Measurements from ENCODE around the gene ANKRD40.

DNA sequence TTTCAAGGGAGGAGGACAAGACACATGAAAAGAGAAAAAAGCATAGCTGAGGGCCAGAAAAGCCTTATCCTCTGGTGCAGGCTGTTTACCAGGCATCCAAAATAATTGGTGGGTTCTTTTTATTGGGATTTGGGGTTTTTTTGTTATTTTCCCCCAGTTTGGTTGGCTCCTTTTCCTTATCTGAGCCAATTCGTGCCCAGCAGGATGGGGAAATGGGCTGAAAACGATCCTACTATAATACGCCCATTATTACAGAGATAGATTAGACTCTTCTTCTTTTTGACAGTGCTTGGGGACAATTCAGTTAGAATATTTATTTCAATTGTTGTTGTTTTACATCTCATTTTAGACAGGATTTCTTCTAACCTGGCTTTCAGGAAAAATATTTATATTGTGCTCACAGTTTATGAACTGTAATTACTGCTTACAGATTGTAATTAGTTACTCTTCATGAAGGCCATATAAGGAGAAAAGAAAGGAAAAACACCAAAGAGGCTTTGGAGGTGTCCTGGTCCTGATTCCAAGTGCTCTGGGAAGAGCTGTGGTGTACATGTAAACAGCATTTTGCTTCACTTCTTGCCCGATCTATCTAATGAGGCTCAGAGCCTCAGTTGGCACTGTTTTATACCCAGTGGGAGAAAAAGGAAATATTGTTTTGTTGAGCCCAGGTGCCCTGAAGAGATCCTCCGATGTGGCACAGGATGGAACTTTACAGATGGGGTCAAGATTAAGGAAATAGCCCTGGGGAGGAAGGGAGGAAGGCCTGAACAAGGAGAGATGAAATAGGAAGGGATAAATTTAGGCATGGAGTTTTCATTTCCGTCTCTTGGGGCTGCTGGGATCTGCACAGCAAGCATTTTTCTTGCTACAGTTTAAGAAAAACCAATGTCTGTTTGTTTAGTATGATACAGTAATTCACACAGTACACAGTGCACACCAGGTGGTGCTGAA is 611 bp upstream of the ANKRD40 start:
- no peak for TF ChIP-seq POLR2A (IDR thresholded peaks at IDR 0.05; ENCODE audit: low read depth, low read length)
- TF ChIP-seq CTCF (IDR thresholded peaks at IDR 0.05 in 2 of 3, conservative IDR thresholded peaks at IDR 0.05 in 1 of 3; ENCODE audit: control insufficient read depth in 2 of 3, extremely low read depth in 1 of 3, insufficient read depth in 1 of 3, low read depth in 3 of 3, low read length in 3 of 3) = peak in 1 of 3 experiments; percentile 8; a peak in 1 of 6 replicates
- no peak for TF ChIP-seq SMARCA5 (IDR thresholded peaks at IDR 0.05)
- no peak for TF ChIP-seq MEF2B (IDR thresholded peaks at IDR 0.05; ENCODE audit: partially characterized antibody, poor library complexity, severe bottlenecking)
- TF ChIP-seq CEBPB (IDR thresholded peaks at IDR 0.05; ENCODE audit: borderline replicate concordance in 1 of 2, low read depth in 2 of 2, low read length in 2 of 2) = no peak
- TF ChIP-seq, protein P1, sequence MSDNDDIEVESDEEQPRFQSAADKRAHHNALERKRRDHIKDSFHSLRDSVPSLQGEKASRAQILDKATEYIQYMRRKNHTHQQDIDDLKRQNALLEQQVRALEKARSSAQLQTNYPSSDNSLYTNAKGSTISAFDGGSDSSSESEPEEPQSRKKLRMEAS (IDR thresholded peaks at IDR 0.05; ENCODE audit: low read depth, low read length) = no peak
- no peak for TF ChIP-seq SMC3 (IDR thresholded peaks at IDR 0.05; ENCODE audit: borderline replicate concordance, low read length)
- TF ChIP-seq POLR2AphosphoS5 (IDR thresholded peaks at IDR 0.05; ENCODE audit: low read length) = peak; percentile 40; the same call in 1 of the 2 replicates
- TF ChIP-seq, protein P2, sequence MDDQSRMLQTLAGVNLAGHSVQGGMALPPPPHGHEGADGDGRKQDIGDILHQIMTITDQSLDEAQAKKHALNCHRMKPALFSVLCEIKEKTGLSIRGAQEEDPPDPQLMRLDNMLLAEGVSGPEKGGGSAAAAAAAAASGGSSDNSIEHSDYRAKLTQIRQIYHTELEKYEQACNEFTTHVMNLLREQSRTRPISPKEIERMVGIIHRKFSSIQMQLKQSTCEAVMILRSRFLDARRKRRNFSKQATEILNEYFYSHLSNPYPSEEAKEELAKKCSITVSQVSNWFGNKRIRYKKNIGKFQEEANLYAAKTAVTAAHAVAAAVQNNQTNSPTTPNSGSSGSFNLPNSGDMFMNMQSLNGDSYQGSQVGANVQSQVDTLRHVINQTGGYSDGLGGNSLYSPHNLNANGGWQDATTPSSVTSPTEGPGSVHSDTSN (IDR thresholded peaks at IDR 0.05; ENCODE audit: insufficient replicate concordance, low read depth, low read length) = no peak
- no peak for TF ChIP-seq RCOR1 (conservative IDR thresholded peaks at IDR 0.05; ENCODE audit: low read depth, low read length)
- TF ChIP-seq CBX5 (IDR thresholded peaks at IDR 0.05; ENCODE audit: low read depth) = no peak
- TF ChIP-seq, protein P3, sequence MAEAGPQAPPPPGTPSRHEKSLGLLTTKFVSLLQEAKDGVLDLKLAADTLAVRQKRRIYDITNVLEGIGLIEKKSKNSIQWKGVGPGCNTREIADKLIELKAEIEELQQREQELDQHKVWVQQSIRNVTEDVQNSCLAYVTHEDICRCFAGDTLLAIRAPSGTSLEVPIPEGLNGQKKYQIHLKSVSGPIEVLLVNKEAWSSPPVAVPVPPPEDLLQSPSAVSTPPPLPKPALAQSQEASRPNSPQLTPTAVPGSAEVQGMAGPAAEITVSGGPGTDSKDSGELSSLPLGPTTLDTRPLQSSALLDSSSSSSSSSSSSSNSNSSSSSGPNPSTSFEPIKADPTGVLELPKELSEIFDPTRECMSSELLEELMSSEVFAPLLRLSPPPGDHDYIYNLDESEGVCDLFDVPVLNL (IDR thresholded peaks at IDR 0.05; ENCODE audit: low read depth, low read length) = no peak
